Measurements from ENCODE around the gene NGEF. TPM values are rescaled to one million over a fixed set of nuclear protein-coding genes. Genes with fewer than 3 reads are reported as not detected.

NGEF gene
- total and polyA plus RNA-seq, 9 of the 15 experiments (the other 6 are each of a cell fraction or from before 2014, with no cell fraction given), result 0.07 to 0.17 (median 0.09) TPM; not detected in 6

DNA sequence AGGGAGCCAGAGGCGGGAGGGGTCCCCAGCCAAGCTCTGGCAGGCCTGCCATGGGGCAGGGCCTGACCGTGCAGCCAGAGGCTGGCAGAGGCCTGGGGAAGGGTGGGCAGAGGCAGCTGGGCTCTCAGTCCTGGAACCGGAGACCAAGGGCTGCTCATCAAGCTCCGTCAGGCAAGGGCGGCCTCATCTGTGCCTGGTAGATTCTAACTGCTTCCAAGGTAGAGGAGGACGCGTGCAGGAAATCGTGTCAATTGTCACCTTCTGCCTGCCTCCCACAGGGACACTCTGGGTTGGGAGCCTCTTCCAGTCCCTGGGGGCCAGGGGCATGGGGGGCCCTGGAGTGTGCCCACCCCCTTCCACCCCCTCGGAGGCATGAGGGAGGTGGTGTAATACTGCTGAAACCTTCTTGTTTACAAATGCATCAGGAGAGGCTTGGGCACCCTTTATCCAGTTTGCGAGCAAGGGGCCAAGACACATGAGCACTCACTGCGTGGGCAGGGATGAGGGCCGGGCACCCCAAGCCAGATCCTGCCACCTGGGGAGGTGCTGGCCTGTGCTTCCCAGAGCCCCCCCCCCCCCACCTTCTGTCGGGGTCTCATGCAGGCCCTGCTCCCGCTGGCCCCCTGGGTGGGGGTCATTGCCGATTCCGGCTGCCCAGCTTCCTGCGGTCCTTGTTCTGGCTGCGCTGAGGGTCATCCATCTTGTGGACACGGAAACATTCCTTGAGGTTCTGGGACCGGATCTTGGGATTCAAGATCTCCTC is 134.0 kb downstream of the NGEF start:
- Histone ChIP-seq H3K36me3 (ENCODE audit: control insufficient read depth, insufficient read depth, low read length) (no peaks in the 10 kb centered on the region), H2AFZ (ENCODE audit: low read depth, low read length) (no peak overlapping the region), H3K9me3 (replicated peaks; ENCODE audit: control insufficient read depth, insufficient read depth, low read depth, low read length) (no peaks in the 10 kb centered on the region), H4K20me1 (replicated peaks; ENCODE audit: control insufficient read depth, insufficient read depth, low read length) (no peaks in the 10 kb centered on the region; the same call in 1 of the 2 replicates), H3K4me1 (replicated peaks in 1 of 2; ENCODE audit: control insufficient read depth in 2 of 2, insufficient read depth in 2 of 2, low read length in 2 of 2) (peaks cover under 1 to 10% of the 10 kb centered on the region in 2 experiments; a peak in 3 of 5 replicates), H3K79me2 (ENCODE audit: control insufficient read depth, insufficient read depth, low read length) (no peaks in the 10 kb centered on the region), H3K9me1 (ENCODE audit: control insufficient read depth, insufficient read depth, low read length) (no peaks in the 10 kb centered on the region), H3K4me3 (no peak overlapping the region), H3K27me3 (ENCODE audit: control insufficient read depth in 2 of 2, insufficient read depth in 2 of 2, low read length in 2 of 2) (peaks cover 8 to 24% of the 10 kb centered on the region in 2 experiments; a peak in 4 of 5 replicates), H3K9ac (ENCODE audit: insufficient read depth in 1 of 2, low read depth in 2 of 2, low read length in 2 of 2) (no peak overlapping the region), H3K27ac (ENCODE audit: extremely low read depth, low read depth, low read length) (no peak overlapping the region), H3K4me2 (ENCODE audit: insufficient read depth, low read length) (no peak overlapping the region)
- no peak for FAIRE-seq
- no peak for DNase-seq (ENCODE audit: extremely low read depth in 1 of 4, low spot score in 3 of 4)
- POLR2A ChIA-PET, result interaction anchor here (0.6 kb wide), 1 partner anchor 12 kb away, joined by 3 read pairs; no protein-coding TSS in a partner anchor
- BruUV-seq (replicated peaks), result no TSS peak
- CTCF ChIA-PET (ENCODE audit: low intra/inter-chr PET ratio), result no interaction called here
- intact Hi-C loops (cut with micrococcal nuclease) (no loop called here), in situ Hi-C loops (cut with MboI) (no loop called here)
- 34% methylated on average over 10 of the region's 20 CpGs for whole genome bisulfite sequencing (ENCODE audit: insufficient coverage, low coverage, missing lambda C conversion rate)
- no peak for ATAC-seq
- TF ChIP-seq ETV1 (tag; conservative IDR thresholded peaks at IDR 0.05; ENCODE audit: low read depth), result no peak
- no peak for TF ChIP-seq HCFC1 (IDR thresholded peaks at IDR 0.05; ENCODE audit: low read depth, low read length)
- TF ChIP-seq PTRF (tag; IDR thresholded peaks at IDR 0.05), result no peak
- TF ChIP-seq, protein P1, sequence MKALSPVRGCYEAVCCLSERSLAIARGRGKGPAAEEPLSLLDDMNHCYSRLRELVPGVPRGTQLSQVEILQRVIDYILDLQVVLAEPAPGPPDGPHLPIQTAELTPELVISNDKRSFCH (CRISPR knock-in tag; IDR thresholded peaks at IDR 0.05), result no peak
- TF ChIP-seq, protein P1 (tag; IDR thresholded peaks at IDR 0.05), result no peak
- no peak for TF ChIP-seq XRCC3 (IDR thresholded peaks at IDR 0.05)
- TF ChIP-seq PCBP2 (IDR thresholded peaks at IDR 0.05; ENCODE audit: low read depth, low read length, poor library complexity, severe bottlenecking), result no peak
- TF ChIP-seq SRSF9 (IDR thresholded peaks at IDR 0.05; ENCODE audit: borderline replicate concordance, low read depth, low read length), result no peak
- TF ChIP-seq ZBTB8A (IDR thresholded peaks at IDR 0.05; ENCODE audit: partially characterized antibody), result no peak
- TF ChIP-seq MYNN (IDR thresholded peaks at IDR 0.05), result no peak
- TF ChIP-seq MYNN (CRISPR knock-in tag; IDR thresholded peaks at IDR 0.05), result no peak
- no peak for TF ChIP-seq SP2 (IDR thresholded peaks at IDR 0.05; ENCODE audit: extremely low read depth, low read depth, low read length, poor library complexity, severe bottlenecking)
- TF ChIP-seq ARNT (IDR thresholded peaks at IDR 0.05), result no peak
- TF ChIP-seq CBFB (CRISPR knock-in tag; IDR thresholded peaks at IDR 0.05), result no peak
- TF ChIP-seq HDAC2 (IDR thresholded peaks at IDR 0.05), result no peak
- TF ChIP-seq HNRNPK (IDR thresholded peaks at IDR 0.05; ENCODE audit: low read depth, low read length, poor library complexity, severe bottlenecking), result no peak
- TF ChIP-seq RBBP5 (IDR thresholded peaks at IDR 0.05; ENCODE audit: borderline replicate concordance, insufficient read depth, low read length, poor library complexity, severe bottlenecking), result no peak

All from K562 (cell line).